Thyroid gland (tissue), 4 donors: ENCODE data around the gene HIC1.

ENCODE experiments used
- POLR2A ChIP-seq, 2 donors: fragments of 450-650 bp; IDR thresholded peaks; one replicate each; pipeline ENCODE4 v1.6.1; 2017; ENCODE audit warnings: antibody characterized with exemption in 2 of 2, mild to moderate bottlenecking in 2 of 2, moderate library complexity in 1 of 2
- TF ChIP-seq, protein P1 (sequence below), 6 experiments: fragments of 200-600 bp in 3 of 6; fragments of 450-650 bp in 3 of 6; sonication (generic) in 3 of 6; IDR thresholded peaks; one replicate each; pipeline ENCODE4 v1.5.1; 2016 to 2019; ENCODE audit warnings: antibody characterized with exemption in 6 of 6, mild to moderate bottlenecking in 2 of 6, inconsistent platforms in 1 of 6, moderate library complexity in 1 of 6

DNA sequence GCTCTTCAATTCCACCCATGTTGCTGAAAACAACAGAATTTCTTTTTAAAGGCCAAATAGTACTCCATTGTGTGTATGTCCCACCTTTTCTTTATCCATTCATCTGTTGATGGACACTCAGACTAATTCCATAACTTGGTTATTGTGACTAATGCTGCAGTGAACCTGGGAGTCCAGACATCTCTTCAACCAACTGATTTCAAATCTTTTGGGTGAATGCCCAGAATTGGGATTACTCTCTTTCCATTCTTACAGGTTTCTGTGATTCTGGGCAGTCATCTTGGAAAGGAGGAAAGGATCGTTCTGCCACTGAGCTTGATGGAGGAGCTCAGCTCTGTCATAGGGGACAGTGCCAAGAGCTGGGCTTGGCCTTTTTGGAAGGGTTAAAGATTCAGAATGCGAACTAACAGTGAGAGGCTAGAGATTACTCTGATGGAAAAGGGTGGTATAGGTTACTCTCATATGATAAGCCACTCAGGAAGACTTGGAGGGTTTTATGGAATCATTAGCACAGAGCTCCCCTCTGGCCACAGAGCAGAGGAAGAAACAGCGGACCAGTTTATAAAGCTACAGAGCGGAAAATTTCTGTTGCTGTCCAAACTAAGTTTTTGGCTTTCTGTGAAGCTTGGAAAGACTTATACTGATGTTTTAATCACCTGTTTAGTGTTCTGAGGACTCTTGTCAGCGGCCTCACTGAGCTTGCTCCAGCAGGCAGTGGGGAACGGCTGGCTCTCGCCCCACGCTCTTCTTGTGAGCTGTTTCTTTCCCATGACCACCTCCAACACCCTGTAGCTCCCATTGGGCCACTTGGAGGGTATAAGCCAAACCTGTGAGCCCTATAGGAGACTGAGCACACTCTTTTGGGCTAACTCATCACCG is 48.3 kb downstream of the HIC1 start:
- TF ChIP-seq, protein P1, sequence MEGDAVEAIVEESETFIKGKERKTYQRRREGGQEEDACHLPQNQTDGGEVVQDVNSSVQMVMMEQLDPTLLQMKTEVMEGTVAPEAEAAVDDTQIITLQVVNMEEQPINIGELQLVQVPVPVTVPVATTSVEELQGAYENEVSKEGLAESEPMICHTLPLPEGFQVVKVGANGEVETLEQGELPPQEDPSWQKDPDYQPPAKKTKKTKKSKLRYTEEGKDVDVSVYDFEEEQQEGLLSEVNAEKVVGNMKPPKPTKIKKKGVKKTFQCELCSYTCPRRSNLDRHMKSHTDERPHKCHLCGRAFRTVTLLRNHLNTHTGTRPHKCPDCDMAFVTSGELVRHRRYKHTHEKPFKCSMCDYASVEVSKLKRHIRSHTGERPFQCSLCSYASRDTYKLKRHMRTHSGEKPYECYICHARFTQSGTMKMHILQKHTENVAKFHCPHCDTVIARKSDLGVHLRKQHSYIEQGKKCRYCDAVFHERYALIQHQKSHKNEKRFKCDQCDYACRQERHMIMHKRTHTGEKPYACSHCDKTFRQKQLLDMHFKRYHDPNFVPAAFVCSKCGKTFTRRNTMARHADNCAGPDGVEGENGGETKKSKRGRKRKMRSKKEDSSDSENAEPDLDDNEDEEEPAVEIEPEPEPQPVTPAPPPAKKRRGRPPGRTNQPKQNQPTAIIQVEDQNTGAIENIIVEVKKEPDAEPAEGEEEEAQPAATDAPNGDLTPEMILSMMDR (IDR thresholded peaks at IDR 0.05), result no peak
- TF ChIP-seq POLR2A (IDR thresholded peaks at IDR 0.05), result peak in 1 of 2 donors; percentile 13
